K562 (cell line): Measurements from ENCODE around the gene JPT1. TPM values are rescaled to one million over a fixed set of nuclear protein-coding genes. Genes with fewer than 3 reads are reported as not detected.

Experiments used
- ATAC-seq: fragments of 200-7000 bp; cut with Tn5 transposase; 3 replicates; pipeline ENCODE4 v1.9.1; 2020; ENCODE audit warnings: moderate library complexity
- BruUV-seq: library from RNA; stranded (reverse); fragments of 400-500 nt; replicated peaks from 2 replicates; lab custom pipeline; 2021; lab: Mats Ljungman, UMichigan
- CTCF ChIA-PET: fragments of 300-600 bp; formaldehyde crosslinking; extraction: SDS; loops from one replicate; lab custom pipeline; 2021; ENCODE audit warnings: low intra/inter-chr PET ratio; lab: Yijun Ruan, JAX
- POLR2A ChIA-PET: fragments of 300-600, 350-650 bp; sonication (Branson Sonifier 250); formaldehyde crosslinking; extraction: SDS; loops from one replicate; lab custom pipeline; 2021; ENCODE audit warnings: antibody characterized with exemption, inconsistent platforms; lab: Yijun Ruan, JAX
- DNase-seq, 4 experiments: peaks; one replicate each; pipeline versions ENCODE4 v3.0.0 to v3.0.0-alpha.2; 2011 to 2018; ENCODE audit warnings: low spot score in 3 of 4, mixed read lengths in 3 of 4; ENCODE audit errors: extremely low read depth in 1 of 4
- FAIRE-seq: peaks from 2 replicates; lab custom pipeline; 2011; peaks lifted over from hg19 to GRCh38; lab: Jason Lieb, UNC
- H2AFZ ChIP-seq: 2 replicates; pipeline ENCODE4 v1.6.0; 2011; ENCODE audit warnings: low read depth, low read length, control low read depth, inconsistent platforms
- H3K27ac ChIP-seq: fragments of 200-600 bp; 3 replicates; pipeline ENCODE4 v1.8.0; 2011; ENCODE audit warnings: low read depth, mild to moderate bottlenecking, control low read depth, inconsistent platforms, low read length, moderate library complexity, mixed read lengths; ENCODE audit errors: extremely low read depth
- H3K27me3 ChIP-seq, 2 experiments: fragments of 300-600 bp in 1 of 2; 2 replicates in 1 of 2; 3 replicates in 1 of 2; pipeline versions ENCODE4 v1.6.0 to v1.8.0; 2011; ENCODE audit warnings: inconsistent platforms in 2 of 2, low read length in 2 of 2, mild to moderate bottlenecking in 1 of 2, mixed read lengths in 1 of 2, moderate library complexity in 1 of 2; ENCODE audit not compliant: control insufficient read depth in 2 of 2, insufficient read depth in 2 of 2
- H3K36me3 ChIP-seq: fragments of 300-600 bp; 3 replicates; pipeline ENCODE4 v1.8.0; 2011; ENCODE audit warnings: mild to moderate bottlenecking, low read length, inconsistent platforms; ENCODE audit not compliant: control insufficient read depth, insufficient read depth
- H3K4me1 ChIP-seq, 2 experiments: fragments of 200-600 bp in 1 of 2; replicated peaks in 1 of 2; 2 replicates in 1 of 2; 3 replicates in 1 of 2; pipeline versions ENCODE4 v1.5.1 to v1.8.0; 2011; ENCODE audit warnings: inconsistent platforms in 2 of 2, low read length in 2 of 2, mild to moderate bottlenecking in 1 of 2, mixed read lengths in 1 of 2, moderate library complexity in 1 of 2; ENCODE audit not compliant: control insufficient read depth in 2 of 2, insufficient read depth in 2 of 2
- H3K4me2 ChIP-seq: 2 replicates; pipeline ENCODE4 v1.6.1; 2011; ENCODE audit warnings: low read length, control low read depth, inconsistent platforms, mixed read lengths; ENCODE audit not compliant: insufficient read depth
- H3K4me3 ChIP-seq: fragments of 200-600 bp; sonication (generic), shearing (Covaris generic); 2 replicates; pipeline ENCODE4 v1.5.1; 2016; ENCODE audit warnings: control low read depth, inconsistent platforms
- H3K79me2 ChIP-seq: fragments of 200-600 bp; 3 replicates; pipeline ENCODE4 v1.8.0; 2011; ENCODE audit warnings: low read length, inconsistent platforms; ENCODE audit not compliant: control insufficient read depth, insufficient read depth
- H3K9ac ChIP-seq, 2 experiments: 2 replicates each; pipeline versions ENCODE4 v1.6.0 to v1.6.1; 2011; ENCODE audit warnings: low read depth in 2 of 2, low read length in 2 of 2, control low read depth in 1 of 2, inconsistent platforms in 1 of 2, mild to moderate bottlenecking in 1 of 2, mixed read lengths in 1 of 2; ENCODE audit not compliant: insufficient read depth in 1 of 2
- H3K9me1 ChIP-seq: one replicate; pipeline ENCODE4 v1.6.0; 2011; ENCODE audit warnings: inconsistent platforms, mild to moderate bottlenecking, low read length, moderate library complexity; ENCODE audit not compliant: control insufficient read depth, insufficient read depth
- H3K9me3 ChIP-seq: replicated peaks from 2 replicates; pipeline ENCODE4 v1.5.1; 2011; ENCODE audit warnings: low read depth, low read length, inconsistent platforms; ENCODE audit not compliant: control insufficient read depth, insufficient read depth
- H4K20me1 ChIP-seq: replicated peaks from 2 replicates; pipeline ENCODE4 v1.6.1; 2011; ENCODE audit warnings: low read length, inconsistent platforms, mixed read lengths; ENCODE audit not compliant: control insufficient read depth, insufficient read depth
- MITF ChIP-seq: IDR thresholded peaks from 2 replicates; pipeline ENCODE4 v1.6.1; 2014; ENCODE audit warnings: antibody characterized with exemption
- MLX ChIP-seq, 2 experiments: fragments of 450-650 bp in 1 of 2; sonication (generic) in 1 of 2; formaldehyde crosslinking; conservative IDR thresholded peaks; 2 replicates each; pipeline versions ENCODE4 v1.4.0 to v1.8.1; 2020 to 2022; ENCODE audit warnings: mild to moderate bottlenecking in 1 of 2, missing genetic modification reagents in 1 of 2
- MNT ChIP-seq, 2 experiments: fragments of 450-650 bp; conservative IDR thresholded peaks; 2 replicates each; pipeline ENCODE4 v1.6.1; 2017; ENCODE audit warnings: mild to moderate bottlenecking in 2 of 2, moderate library complexity in 2 of 2
- POLR2H ChIP-seq: IDR thresholded peaks from 2 replicates; pipeline ENCODE4 v1.6.1; 2016; ENCODE audit warnings: missing genetic modification characterization, low read depth, mild to moderate bottlenecking, control low read depth, missing compliant biosample characterization, moderate library complexity
- ZNF436 ChIP-seq: fragments of 250-450, 450-650 bp; sonication (Bioruptor Pico); formaldehyde crosslinking; IDR thresholded peaks from 2 replicates; pipeline ENCODE4 v1.7.0; 2020; ENCODE audit warnings: mild to moderate bottlenecking
- WGBS: fragments of 100-300 bp; shearing (Covaris generic); methylation state at CpG from one replicate; pipeline ENCODE4 v1.1.6; 2016; ENCODE audit warnings: low coverage, mixed read lengths; ENCODE audit not compliant: insufficient coverage; ENCODE audit errors: missing lambda C conversion rate; 5-methylcytosine and 5-hydroxymethylcytosine counted together
- in situ Hi-C: fragments of 300-500 bp; cut with MboI; formaldehyde crosslinking; loops from 4 replicates; pipeline ENCODE4 v1.15.0; 2018; ENCODE audit warnings: inconsistent platforms, mixed read lengths
- intact Hi-C: fragments of 100-400 bp; cut with micrococcal nuclease; formaldehyde crosslinking; loops from 2 replicates; pipeline ENCODE4 v1.14.2; 2022
- polyA plus RNA-seq, 8 experiments: library from polyadenylated mRNA; depleted of rRNA in 4 of 8; stranded (reverse) in 5 of 8; unstranded in 3 of 8; fragments of >200 nt; fragmentation: Nextera tagmentation in 2 of 8; fragmentation: Illumina TruSeq in 1 of 8; extraction: Ambion mirVana in 2 of 8; extraction: Trizol in 1 of 8; gene quantifications; 2 replicates each; pipeline versions ENCODE4 v1.2.1 to v1.2.3, GENCODE V29; 2011 to 2014; ENCODE audit warnings: inconsistent platforms in 1 of 8, missing spikeins in 1 of 8
- total RNA-seq, 7 experiments: library from RNA; depleted of rRNA in 6 of 7; stranded (reverse); fragments of >200 nt in 6 of 7; fragmentation: Illumina TruSeq in 2 of 7; extraction: Trizol in 2 of 7; gene quantifications; 2 replicates each; pipeline versions ENCODE4 v1.2.1 to v1.2.3, GENCODE V29; 2011 to 2021; ENCODE audit warnings: low replicate concordance in 1 of 7
- TF ChIP-seq, protein P1 (sequence below): sonication (generic); formaldehyde crosslinking; IDR thresholded peaks from 2 replicates; pipeline ENCODE4 v1.8.0; 2023; ENCODE audit warnings: mild to moderate bottlenecking, missing genetic modification reagents

Gene JPT1
- total and polyA plus RNA-seq, 9 of the 15 experiments (the other 6 are each of a cell fraction or from before 2014, with no cell fraction given) = 56.7 to 292 (median 144) TPM

GRCh38 chr17:75181110-75181509, 26.8 kb upstream of the JPT1 start:
- Histone ChIP-seq H3K4me1 (peaks cover 18 to 26% of the 10 kb centered on the region in 2 experiments; a peak in 4 of 5 replicates), H3K9me1 (no peaks in the 10 kb centered on the region), H3K36me3 (peaks cover 48% of the 10 kb centered on the region), H3K27me3 (no peaks in the 10 kb centered on the region), H3K9me3 (no peaks in the 10 kb centered on the region), H3K79me2 (peaks cover 74% of the 10 kb centered on the region), H3K9ac (peak overlapping the region in 1 of 2 experiments; percentile 99; a peak in 2 of 4 replicates), H4K20me1 (no peaks in the 10 kb centered on the region), H3K4me3 (peak overlapping the region; percentile 100), H3K4me2 (peak overlapping the region; percentile 86), H3K27ac (peak overlapping the region; percentile 100; the same call in 2 of the 3 replicates), H2AFZ (no peak overlapping the region)
- ChIA-PET CTCF (no interaction called here), POLR2A (interaction anchor here (1.0 to 2.4 kb wide), 8 partner anchors 10 to 169 kb away, joined by 3 to 14 read pairs (median 4); partner anchors contain the start of gene MRPL58)
- ATAC-seq (no peak), DNase-seq (no peak), FAIRE-seq (no peak)
- 9% methylated on average over 8 of the region's 8 CpGs for WGBS
- intact Hi-C loops (loop anchor here (5.0 kb wide), 1 partner anchor 49 kb away; the partner anchor contains the start of gene NT5C), in situ Hi-C loops (no loop called here)
- TF ChIP-seq ZNF436 (CRISPR knock-in tag) = 0 out of 2 replicates have a peak, but pooled peaks have one; percentile 4
- TF ChIP-seq MLX (CRISPR knock-in tag; conservative IDR thresholded peaks at IDR 0.05) = 0 out of 4 replicates have a peak, but pooled peaks of 1 of the 2 experiments have one; percentile 50
- 0 out of 4 replicates have a peak, but pooled peaks of 1 of the 2 experiments have one; percentile 21 for TF ChIP-seq MNT (conservative IDR thresholded peaks at IDR 0.05)
- TF ChIP-seq, protein P1, sequence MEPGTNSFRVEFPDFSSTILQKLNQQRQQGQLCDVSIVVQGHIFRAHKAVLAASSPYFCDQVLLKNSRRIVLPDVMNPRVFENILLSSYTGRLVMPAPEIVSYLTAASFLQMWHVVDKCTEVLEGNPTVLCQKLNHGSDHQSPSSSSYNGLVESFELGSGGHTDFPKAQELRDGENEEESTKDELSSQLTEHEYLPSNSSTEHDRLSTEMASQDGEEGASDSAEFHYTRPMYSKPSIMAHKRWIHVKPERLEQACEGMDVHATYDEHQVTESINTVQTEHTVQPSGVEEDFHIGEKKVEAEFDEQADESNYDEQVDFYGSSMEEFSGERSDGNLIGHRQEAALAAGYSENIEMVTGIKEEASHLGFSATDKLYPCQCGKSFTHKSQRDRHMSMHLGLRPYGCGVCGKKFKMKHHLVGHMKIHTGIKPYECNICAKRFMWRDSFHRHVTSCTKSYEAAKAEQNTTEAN (CRISPR knock-in tag) = no peak
- TF ChIP-seq POLR2H (tag) = 0 out of 2 replicates have a peak, but pooled peaks have one; percentile 13
- no peak for TF ChIP-seq MITF
- no TSS peak for BruUV-seq
